ENCODE measurements around the gene TAF4B. TPM values are rescaled to one million over a fixed set of nuclear protein-coding genes. Genes with fewer than 3 reads are reported as not detected.

Gene TAF4B
- total and polyA plus RNA-seq, 3 donors from 2014 or later = 11.6 to 57.5 (median 55.9) TPM

- no peak for TF ChIP-seq POLR2A (IDR thresholded peaks at IDR 0.05)
- TF ChIP-seq CTCF (IDR thresholded peaks at IDR 0.05) = no peak
- H3K27me3 ChIP-seq = no peaks in the 10 kb centered on the region
- H3K4me1 ChIP-seq = peaks cover 4% of the 10 kb centered on the region
- intact Hi-C loops (cut with DNase I; ENCODE audit: low total_unique reads) = no loop called here
- WGBS, 2 donors = 51 to 75% methylated on average over 7 of the region's 7 CpGs
- no peak overlapping the region for H3K27ac ChIP-seq
- no peak for DNase-seq
- no peaks in the 10 kb centered on the region for H3K36me3 ChIP-seq (ENCODE audit: low read depth, missing control alignments)
- H3K4me3 ChIP-seq = peak overlapping the region in 1 of 2 donors; percentile 96
- H3K9me3 ChIP-seq = no peaks in the 10 kb centered on the region
These were observed 1.1 kb upstream of the TAF4B start for GRCh38 chr18:26225022-26225693.

GRCh38 chr18:26225915-26226228 is 373 bp upstream of the TAF4B start:
- no peak for DNase-seq
- 6 to 7% methylated on average over 8 of the region's 8 CpGs for WGBS, 2 donors
- intact Hi-C loops (cut with DNase I; ENCODE audit: low total_unique reads) = no loop called here
- Histone ChIP-seq H3K9me3 (no peaks in the 10 kb centered on the region), H3K27ac (peak overlapping the region in 1 of 2 donors; percentile 88), H3K36me3 (ENCODE audit: low read depth, missing control alignments) (no peaks in the 10 kb centered on the region), H3K4me1 (peaks cover 4% of the 10 kb centered on the region), H3K27me3 (no peaks in the 10 kb centered on the region), H3K4me3 (peak overlapping the region; percentile 94 to 96)
- TF ChIP-seq POLR2A (IDR thresholded peaks at IDR 0.05) (no peak), CTCF (IDR thresholded peaks at IDR 0.05) (no peak)

- WGBS, 2 donors = 10 to 16% methylated on average over 15 to 28 of the region's 28 CpGs
- H3K27ac ChIP-seq = peak overlapping the region; percentile 85 to 88
- peaks cover 4% of the 10 kb centered on the region for H3K4me1 ChIP-seq
- TF ChIP-seq POLR2A (IDR thresholded peaks at IDR 0.05) (no peak), CTCF (IDR thresholded peaks at IDR 0.05) (no peak)
- intact Hi-C loops (cut with DNase I; ENCODE audit: low total_unique reads) = no loop called here
- H3K27me3 ChIP-seq = no peaks in the 10 kb centered on the region
- DNase-seq = no peak
- peak overlapping the region; percentile 94 to 96 for H3K4me3 ChIP-seq
- no peaks in the 10 kb centered on the region for H3K9me3 ChIP-seq
- H3K36me3 ChIP-seq (ENCODE audit: low read depth, missing control alignments) = no peaks in the 10 kb centered on the region
These were observed 916 bp downstream of the TAF4B start for GRCh38 chr18:26227051-26227670.

GRCh38 chr18:26228562-26229260 is 2.5 kb downstream of the TAF4B start:
- WGBS, 2 donors = 61 to 63% methylated on average over 6 of the region's 6 CpGs
- H3K4me3 ChIP-seq = no peak overlapping the region

More at GRCh38 chr18:26228562-26229260, 2.5 kb downstream of the TAF4B start:
- intact Hi-C loops (cut with DNase I; ENCODE audit: low total_unique reads) = no loop called here
- TF ChIP-seq CTCF (IDR thresholded peaks at IDR 0.05) = no peak
- TF ChIP-seq POLR2A (IDR thresholded peaks at IDR 0.05) = no peak
- no peaks in the 10 kb centered on the region for H3K9me3 ChIP-seq
- DNase-seq = no peak
- H3K36me3 ChIP-seq (ENCODE audit: low read depth, missing control alignments) = no peaks in the 10 kb centered on the region
- no peaks in the 10 kb centered on the region for H3K27me3 ChIP-seq
- peaks cover 4% of the 10 kb centered on the region for H3K4me1 ChIP-seq
- no peak overlapping the region for H3K27ac ChIP-seq

Data from testis (tissue), 3 donors.